BJ (cell line): ENCODE data around the gene PLEK2. TPM values are rescaled to one million over a fixed set of nuclear protein-coding genes. Genes with fewer than 3 reads are reported as not detected.

Experiments used
- CTCF ChIA-PET: fragments of 350-600 bp; formaldehyde crosslinking; extraction: SDS; loops from one replicate; lab custom pipeline; 2021; ENCODE audit warnings: antibody characterized with exemption, inconsistent platforms; lab: Yijun Ruan, JAX
- POLR2A ChIA-PET: fragments of 300-600 bp; sonication (Branson Sonifier 250); formaldehyde crosslinking; extraction: SDS; loops from one replicate; lab custom pipeline; 2021; ENCODE audit warnings: antibody characterized with exemption; lab: Charles Lee
- DNase-seq: peaks from one replicate; pipeline ENCODE4 v3.0.0-alpha.2; 2011; ENCODE audit warnings: low read depth
- H3K27me3 ChIP-seq: 2 replicates; pipeline ENCODE4 v1.6.0; 2011; ENCODE audit warnings: low read length; ENCODE audit not compliant: control insufficient read depth, insufficient read depth
- H3K36me3 ChIP-seq: 2 replicates; pipeline ENCODE4 v1.5.1; 2011; ENCODE audit warnings: low read length; ENCODE audit not compliant: control insufficient read depth, insufficient read depth
- H3K4me3 ChIP-seq: 2 replicates; pipeline ENCODE4 v1.5.1; 2011; ENCODE audit warnings: low read depth, mild to moderate bottlenecking, control low read depth, low read length
- CTCF ChIP-seq: IDR thresholded peaks from 2 replicates; pipeline ENCODE4 v1.5.1; 2011; ENCODE audit warnings: low read depth, mild to moderate bottlenecking, control low read depth, inconsistent platforms, low read length, moderate library complexity; ENCODE audit not compliant: insufficient read depth
- polyA plus RNA-seq: library from polyadenylated mRNA; depleted of rRNA; stranded (reverse); fragments of >200 nt; gene quantifications from 2 replicates; pipeline ENCODE4 v1.2.3, GENCODE V29; 2011

PLEK2 gene
- polyA plus RNA-seq, 1 experiment, result 2.2 TPM

GRCh38 chr14:67377916-67378315, 34.0 kb downstream of the PLEK2 start:
- CTCF ChIA-PET, result interaction anchor here (1.6 kb wide), 1 partner anchor 18 kb away, joined by 8 read pairs; the partner anchor contains the start of genes ATP6V1D and EIF2S1
- DNase-seq, result no peak
- Histone ChIP-seq H3K4me3 (no peak overlapping the region), H3K27me3 (no peaks in the 10 kb centered on the region), H3K36me3 (peaks cover 5% of the 10 kb centered on the region)
- POLR2A ChIA-PET, result no interaction called here
- no peak for TF ChIP-seq CTCF

GRCh38 chr14:67373347-67373746, 38.6 kb downstream of the PLEK2 start:
- DNase-seq, result no peak
- H3K36me3 ChIP-seq, result peaks cover 2% of the 10 kb centered on the region

GRCh38 chr14:67372833-67373232, 39.1 kb downstream of the PLEK2 start:
- no peak for TF ChIP-seq CTCF
- H3K36me3 ChIP-seq, result peaks cover 5% of the 10 kb centered on the region
- DNase-seq, result no peak
- H3K4me3 ChIP-seq, result no peak overlapping the region
- POLR2A ChIA-PET, result no interaction called here
- CTCF ChIA-PET, result no interaction called here
- H3K27me3 ChIP-seq, result no peaks in the 10 kb centered on the region

More at GRCh38 chr14:67373347-67373746, 38.6 kb downstream of the PLEK2 start:
- no peak overlapping the region for H3K4me3 ChIP-seq
- H3K27me3 ChIP-seq, result no peaks in the 10 kb centered on the region
- CTCF ChIA-PET, result no interaction called here
- POLR2A ChIA-PET, result no interaction called here
- no peak for TF ChIP-seq CTCF

GRCh38 chr14:67371247-67372148, 40.5 kb downstream of the PLEK2 start:
- Histone ChIP-seq H3K27me3 (no peaks in the 10 kb centered on the region), H3K4me3 (no peak overlapping the region), H3K36me3 (peaks cover 7% of the 10 kb centered on the region)
- CTCF ChIA-PET, result interaction anchor here (0.7 to 2.4 kb wide), 4 partner anchors 11 to 290 kb away, joined by 3 to 5 read pairs (median 4); partner anchors contain the start of genes ATP6V1D and EIF2S1
- no peak for TF ChIP-seq CTCF
- POLR2A ChIA-PET, result no interaction called here
- DNase-seq, result no peak

GRCh38 chr14:67370830-67371229, 41.1 kb downstream of the PLEK2 start:
- CTCF ChIA-PET, result interaction anchor here (2.4 kb wide), 1 partner anchor 14 kb away, joined by 5 read pairs; no protein-coding TSS in a partner anchor
- H3K27me3 ChIP-seq, result no peaks in the 10 kb centered on the region
- POLR2A ChIA-PET, result no interaction called here

More at GRCh38 chr14:67370830-67371229, 41.1 kb downstream of the PLEK2 start:
- H3K4me3 ChIP-seq, result no peak overlapping the region
- DNase-seq, result no peak
- no peak for TF ChIP-seq CTCF
- H3K36me3 ChIP-seq, result peaks cover 12% of the 10 kb centered on the region
